Neural progenitor cell (in vitro differentiated cells): ENCODE data around the gene RIMS1.

Experiments used
- EZH2 ChIP-seq: fragments of 200-600 bp; sonication (generic); IDR thresholded peaks from 2 replicates; pipeline ENCODE4 v1.6.1; 2017; ENCODE audit warnings: antibody characterized with exemption, mild to moderate bottlenecking, moderate library complexity
- EZH2phosphoT487 ChIP-seq: fragments of 200-600 bp; sonication (generic); IDR thresholded peaks from 2 replicates; pipeline ENCODE4 v1.6.1; 2017; ENCODE audit warnings: antibody characterized with exemption
- TF ChIP-seq, protein P1 (sequence below): fragments of 200-600 bp; sonication (generic); IDR thresholded peaks from 2 replicates; pipeline ENCODE4 v1.5.1; 2017; ENCODE audit warnings: antibody characterized with exemption, mild to moderate bottlenecking

DNA sequence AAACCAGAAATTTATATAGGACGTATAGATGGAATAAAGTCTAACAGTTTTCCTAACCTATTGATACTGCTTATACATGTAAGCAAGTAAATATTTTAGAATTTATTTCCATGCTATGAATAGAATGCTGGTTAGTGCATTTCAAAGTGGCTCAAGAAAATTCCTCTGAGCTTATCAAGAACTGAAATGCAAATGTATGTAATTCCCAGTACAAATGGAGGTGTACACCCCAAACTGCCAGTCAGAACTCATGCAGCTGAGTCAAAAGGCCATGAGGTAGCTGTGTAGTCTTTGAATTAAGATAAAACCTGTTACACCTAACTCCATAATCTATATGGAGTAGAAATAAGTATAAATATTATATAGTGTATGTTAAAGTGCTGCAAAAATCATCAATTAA, 503.3 kb downstream of the RIMS1 start:
- TF ChIP-seq, protein P1, sequence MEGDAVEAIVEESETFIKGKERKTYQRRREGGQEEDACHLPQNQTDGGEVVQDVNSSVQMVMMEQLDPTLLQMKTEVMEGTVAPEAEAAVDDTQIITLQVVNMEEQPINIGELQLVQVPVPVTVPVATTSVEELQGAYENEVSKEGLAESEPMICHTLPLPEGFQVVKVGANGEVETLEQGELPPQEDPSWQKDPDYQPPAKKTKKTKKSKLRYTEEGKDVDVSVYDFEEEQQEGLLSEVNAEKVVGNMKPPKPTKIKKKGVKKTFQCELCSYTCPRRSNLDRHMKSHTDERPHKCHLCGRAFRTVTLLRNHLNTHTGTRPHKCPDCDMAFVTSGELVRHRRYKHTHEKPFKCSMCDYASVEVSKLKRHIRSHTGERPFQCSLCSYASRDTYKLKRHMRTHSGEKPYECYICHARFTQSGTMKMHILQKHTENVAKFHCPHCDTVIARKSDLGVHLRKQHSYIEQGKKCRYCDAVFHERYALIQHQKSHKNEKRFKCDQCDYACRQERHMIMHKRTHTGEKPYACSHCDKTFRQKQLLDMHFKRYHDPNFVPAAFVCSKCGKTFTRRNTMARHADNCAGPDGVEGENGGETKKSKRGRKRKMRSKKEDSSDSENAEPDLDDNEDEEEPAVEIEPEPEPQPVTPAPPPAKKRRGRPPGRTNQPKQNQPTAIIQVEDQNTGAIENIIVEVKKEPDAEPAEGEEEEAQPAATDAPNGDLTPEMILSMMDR: no peak
- TF ChIP-seq EZH2: no peak
- no peak for TF ChIP-seq EZH2phosphoT487
